ENCODE results near the gene HSPA4.

DNA sequence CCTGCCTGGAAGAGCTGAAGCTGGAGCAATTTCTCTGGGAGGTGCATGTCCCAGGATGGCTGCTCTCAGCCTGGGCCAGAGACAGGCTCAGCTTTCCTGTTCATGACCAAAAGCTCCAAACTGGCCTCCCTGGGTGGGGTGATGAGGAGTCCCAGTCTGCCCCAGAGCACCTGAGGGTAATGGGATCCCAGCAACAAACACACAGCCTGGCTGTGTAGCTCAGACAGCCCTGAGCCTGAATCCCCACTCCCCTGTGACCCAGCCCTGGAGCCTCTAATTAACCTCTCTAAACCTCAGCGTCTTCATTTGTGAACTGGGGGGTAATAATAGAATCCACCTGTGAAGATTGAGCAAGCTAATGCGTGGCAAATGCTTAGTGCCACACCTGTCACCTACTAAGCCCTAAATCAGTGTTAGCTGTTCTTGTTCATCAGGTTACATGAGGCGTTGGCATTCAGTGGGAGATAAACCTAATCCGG lies 67.5 kb downstream of the HSPA4 start:
- TF ChIP-seq, protein P1, sequence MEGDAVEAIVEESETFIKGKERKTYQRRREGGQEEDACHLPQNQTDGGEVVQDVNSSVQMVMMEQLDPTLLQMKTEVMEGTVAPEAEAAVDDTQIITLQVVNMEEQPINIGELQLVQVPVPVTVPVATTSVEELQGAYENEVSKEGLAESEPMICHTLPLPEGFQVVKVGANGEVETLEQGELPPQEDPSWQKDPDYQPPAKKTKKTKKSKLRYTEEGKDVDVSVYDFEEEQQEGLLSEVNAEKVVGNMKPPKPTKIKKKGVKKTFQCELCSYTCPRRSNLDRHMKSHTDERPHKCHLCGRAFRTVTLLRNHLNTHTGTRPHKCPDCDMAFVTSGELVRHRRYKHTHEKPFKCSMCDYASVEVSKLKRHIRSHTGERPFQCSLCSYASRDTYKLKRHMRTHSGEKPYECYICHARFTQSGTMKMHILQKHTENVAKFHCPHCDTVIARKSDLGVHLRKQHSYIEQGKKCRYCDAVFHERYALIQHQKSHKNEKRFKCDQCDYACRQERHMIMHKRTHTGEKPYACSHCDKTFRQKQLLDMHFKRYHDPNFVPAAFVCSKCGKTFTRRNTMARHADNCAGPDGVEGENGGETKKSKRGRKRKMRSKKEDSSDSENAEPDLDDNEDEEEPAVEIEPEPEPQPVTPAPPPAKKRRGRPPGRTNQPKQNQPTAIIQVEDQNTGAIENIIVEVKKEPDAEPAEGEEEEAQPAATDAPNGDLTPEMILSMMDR (IDR thresholded peaks at IDR 0.05; ENCODE audit: low read depth, low read length): no peak
- TF ChIP-seq EZH2phosphoT487 (IDR thresholded peaks at IDR 0.05; ENCODE audit: low read depth): no peak
